ENCODE results near the gene UBE2D2.

Gene UBE2D2

DNA sequence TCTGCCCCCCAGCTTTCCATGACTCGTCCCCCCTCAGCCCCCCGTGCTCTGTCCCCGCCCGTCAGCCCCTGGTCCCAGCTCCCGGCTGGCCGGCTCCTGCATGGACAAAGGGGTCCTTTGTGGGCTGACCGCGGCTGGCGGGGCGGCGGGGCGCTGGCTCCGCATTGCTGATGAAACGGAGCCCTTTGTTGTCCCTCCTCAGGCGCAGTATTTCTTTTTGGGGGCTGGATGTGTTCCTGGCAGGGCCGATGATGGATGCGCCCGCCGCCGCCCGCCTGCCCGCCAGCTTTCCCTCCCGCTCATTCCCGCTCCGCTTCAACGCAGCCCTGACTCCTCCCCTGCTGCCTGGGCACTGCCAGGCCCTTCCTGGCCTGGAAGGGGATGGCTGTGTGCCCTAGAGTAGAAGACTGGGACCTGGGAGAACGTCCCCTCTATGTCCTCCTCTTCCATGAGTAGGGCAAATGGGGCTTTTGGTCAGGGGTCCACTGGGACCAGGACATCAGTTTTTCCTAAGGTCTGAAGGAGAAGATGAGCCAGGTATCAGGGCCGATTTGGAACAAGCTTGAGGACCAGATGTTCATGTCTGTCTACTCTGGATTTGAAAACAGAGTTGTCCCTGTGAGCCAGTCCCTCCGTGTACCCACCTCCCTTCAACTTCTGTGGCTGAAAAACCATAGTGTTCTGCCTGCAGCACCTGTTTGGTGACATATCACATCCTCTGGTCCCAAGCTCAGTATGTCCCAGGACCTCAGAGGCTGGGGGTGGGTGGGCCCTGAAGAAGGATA is 116.0 kb downstream of the UBE2D2 start:
- no peak for DNase-seq (ENCODE audit: low read depth)

Data from fibroblast of the conjunctiva (primary cell).